IMR-90 (cell line): Measurements from ENCODE around the gene SYCP1.

Experiments
- MAZ ChIP-seq: IDR thresholded peaks from 2 replicates; pipeline ENCODE4 v1.6.1; 2012; ENCODE audit warnings: low read depth, mild to moderate bottlenecking, low read length, improper control_type of control experiment, moderate library complexity, borderline replicate concordance
- MXI1 ChIP-seq: IDR thresholded peaks from 2 replicates; pipeline ENCODE4 v1.6.1; 2012; ENCODE audit warnings: low read depth, mild to moderate bottlenecking, low read length, moderate library complexity, borderline replicate concordance
- NFE2L2 ChIP-seq: fragments of 150-350 bp; IDR thresholded peaks from 2 replicates; pipeline ENCODE4 v1.6.1; 2016; ENCODE audit warnings: low read depth, mild to moderate bottlenecking, low read length
- POLR2A ChIP-seq: IDR thresholded peaks from 2 replicates; pipeline ENCODE4 v1.6.1; 2012; ENCODE audit warnings: mild to moderate bottlenecking, low read depth, low read length
- RAD21 ChIP-seq: IDR thresholded peaks from 2 replicates; pipeline ENCODE4 v1.6.1; 2012; ENCODE audit warnings: low read length, improper control_type of control experiment
- RCOR1 ChIP-seq: IDR thresholded peaks from 2 replicates; pipeline ENCODE4 v1.6.1; 2012; ENCODE audit warnings: mild to moderate bottlenecking, low read length, improper control_type of control experiment; ENCODE audit not compliant: insufficient replicate concordance
- RFX5 ChIP-seq: IDR thresholded peaks from 2 replicates; pipeline ENCODE4 v1.8.0; 2012; ENCODE audit warnings: low read depth, mild to moderate bottlenecking, low read length, moderate library complexity
- TF ChIP-seq, protein P1 (sequence below): conservative IDR thresholded peaks from 2 replicates; pipeline ENCODE4 v1.5.1; 2012; ENCODE audit warnings: mild to moderate bottlenecking, low read depth, low read length, improper control_type of control experiment
- TF ChIP-seq, protein P2 (sequence below): fragments of 150-350 bp; IDR thresholded peaks from 2 replicates; pipeline ENCODE4 v1.6.1; 2017; ENCODE audit warnings: mild to moderate bottlenecking, antibody characterized with exemption, low read length, low read depth
- TF ChIP-seq, protein P3 (sequence below): fragments of 150-350 bp; IDR thresholded peaks from 2 replicates; pipeline ENCODE4 v1.6.1; 2016; ENCODE audit warnings: low read depth, mild to moderate bottlenecking, low read length, moderate library complexity, borderline replicate concordance

DNA sequence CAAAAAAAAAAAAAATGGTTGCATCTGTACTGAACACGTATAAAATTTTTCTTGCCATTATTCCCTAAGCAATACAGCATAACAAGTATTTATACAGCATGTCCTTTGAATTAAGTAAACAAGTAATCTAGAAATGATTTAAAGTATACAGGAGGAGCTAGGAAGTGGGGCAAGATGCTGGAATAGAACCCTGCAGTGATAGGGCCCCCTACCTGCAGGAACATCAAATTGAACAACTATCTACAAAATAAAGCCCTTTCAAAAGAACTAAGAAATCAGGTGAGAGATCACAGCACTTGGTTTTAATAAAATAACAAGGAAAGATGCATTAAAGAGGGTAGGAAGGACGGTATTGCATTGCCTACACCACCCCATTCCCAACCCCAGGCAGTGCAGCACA lies 185.8 kb downstream of the SYCP1 start:
- TF ChIP-seq RAD21 (no peak), POLR2A (no peak), MAZ (no peak), NFE2L2 (no peak), RFX5 (no peak), RCOR1 (no peak), MXI1 (no peak)
- TF ChIP-seq, protein P1, sequence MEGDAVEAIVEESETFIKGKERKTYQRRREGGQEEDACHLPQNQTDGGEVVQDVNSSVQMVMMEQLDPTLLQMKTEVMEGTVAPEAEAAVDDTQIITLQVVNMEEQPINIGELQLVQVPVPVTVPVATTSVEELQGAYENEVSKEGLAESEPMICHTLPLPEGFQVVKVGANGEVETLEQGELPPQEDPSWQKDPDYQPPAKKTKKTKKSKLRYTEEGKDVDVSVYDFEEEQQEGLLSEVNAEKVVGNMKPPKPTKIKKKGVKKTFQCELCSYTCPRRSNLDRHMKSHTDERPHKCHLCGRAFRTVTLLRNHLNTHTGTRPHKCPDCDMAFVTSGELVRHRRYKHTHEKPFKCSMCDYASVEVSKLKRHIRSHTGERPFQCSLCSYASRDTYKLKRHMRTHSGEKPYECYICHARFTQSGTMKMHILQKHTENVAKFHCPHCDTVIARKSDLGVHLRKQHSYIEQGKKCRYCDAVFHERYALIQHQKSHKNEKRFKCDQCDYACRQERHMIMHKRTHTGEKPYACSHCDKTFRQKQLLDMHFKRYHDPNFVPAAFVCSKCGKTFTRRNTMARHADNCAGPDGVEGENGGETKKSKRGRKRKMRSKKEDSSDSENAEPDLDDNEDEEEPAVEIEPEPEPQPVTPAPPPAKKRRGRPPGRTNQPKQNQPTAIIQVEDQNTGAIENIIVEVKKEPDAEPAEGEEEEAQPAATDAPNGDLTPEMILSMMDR, result no peak
- TF ChIP-seq, protein P2, sequence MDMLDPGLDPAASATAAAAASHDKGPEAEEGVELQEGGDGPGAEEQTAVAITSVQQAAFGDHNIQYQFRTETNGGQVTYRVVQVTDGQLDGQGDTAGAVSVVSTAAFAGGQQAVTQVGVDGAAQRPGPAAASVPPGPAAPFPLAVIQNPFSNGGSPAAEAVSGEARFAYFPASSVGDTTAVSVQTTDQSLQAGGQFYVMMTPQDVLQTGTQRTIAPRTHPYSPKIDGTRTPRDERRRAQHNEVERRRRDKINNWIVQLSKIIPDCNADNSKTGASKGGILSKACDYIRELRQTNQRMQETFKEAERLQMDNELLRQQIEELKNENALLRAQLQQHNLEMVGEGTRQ, result no peak
- TF ChIP-seq, protein P3, sequence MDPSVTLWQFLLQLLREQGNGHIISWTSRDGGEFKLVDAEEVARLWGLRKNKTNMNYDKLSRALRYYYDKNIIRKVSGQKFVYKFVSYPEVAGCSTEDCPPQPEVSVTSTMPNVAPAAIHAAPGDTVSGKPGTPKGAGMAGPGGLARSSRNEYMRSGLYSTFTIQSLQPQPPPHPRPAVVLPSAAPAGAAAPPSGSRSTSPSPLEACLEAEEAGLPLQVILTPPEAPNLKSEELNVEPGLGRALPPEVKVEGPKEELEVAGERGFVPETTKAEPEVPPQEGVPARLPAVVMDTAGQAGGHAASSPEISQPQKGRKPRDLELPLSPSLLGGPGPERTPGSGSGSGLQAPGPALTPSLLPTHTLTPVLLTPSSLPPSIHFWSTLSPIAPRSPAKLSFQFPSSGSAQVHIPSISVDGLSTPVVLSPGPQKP, result no peak
